Smooth muscle cell of the brain vasculature (primary cell): ENCODE measurements around the gene PPP1R9A.
A peak's percentile ranks its signal among the peaks of the same experiment; 100 is the strongest.

Source experiments
- DNase-seq: peaks from one replicate; pipeline ENCODE4 v3.0.0-alpha.2; 2012; ENCODE audit warnings: low read depth, low spot score

PPP1R9A gene

DNA sequence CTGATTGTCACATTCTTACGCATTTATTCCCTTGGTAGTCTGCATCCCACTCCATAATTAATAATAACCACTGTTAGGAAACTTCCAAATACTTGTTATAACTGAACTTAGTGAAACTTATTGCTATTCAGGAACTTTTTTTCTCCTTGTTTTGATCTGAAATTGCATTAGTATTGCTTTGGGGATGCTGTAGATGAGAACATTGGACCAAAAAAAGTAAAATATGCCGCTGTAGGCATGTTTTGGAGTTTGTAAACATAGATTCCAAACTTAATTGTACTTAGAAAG is 1.7 kb downstream of the PPP1R9A start:
- DNase-seq, result no peak

DNA sequence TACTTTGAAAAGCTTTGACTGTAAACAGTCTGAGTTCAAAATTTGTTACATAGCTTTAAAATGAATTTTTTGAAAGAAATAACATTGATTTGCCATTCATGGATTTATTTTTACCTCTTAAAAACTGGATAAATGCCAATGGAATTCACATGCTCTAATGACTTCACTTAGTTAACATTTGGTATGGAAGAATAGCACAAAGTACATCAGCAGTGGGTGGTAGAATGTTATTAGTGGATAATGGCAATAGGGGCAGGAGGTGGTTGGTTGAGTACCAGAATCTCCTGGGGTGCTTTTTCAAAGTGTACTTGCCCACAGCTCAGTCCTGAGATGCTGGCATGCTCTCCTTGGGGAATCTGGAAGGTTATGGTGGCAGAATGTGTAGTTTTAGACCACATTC is 4.7 kb downstream of the PPP1R9A start:
- no peak for DNase-seq

DNA sequence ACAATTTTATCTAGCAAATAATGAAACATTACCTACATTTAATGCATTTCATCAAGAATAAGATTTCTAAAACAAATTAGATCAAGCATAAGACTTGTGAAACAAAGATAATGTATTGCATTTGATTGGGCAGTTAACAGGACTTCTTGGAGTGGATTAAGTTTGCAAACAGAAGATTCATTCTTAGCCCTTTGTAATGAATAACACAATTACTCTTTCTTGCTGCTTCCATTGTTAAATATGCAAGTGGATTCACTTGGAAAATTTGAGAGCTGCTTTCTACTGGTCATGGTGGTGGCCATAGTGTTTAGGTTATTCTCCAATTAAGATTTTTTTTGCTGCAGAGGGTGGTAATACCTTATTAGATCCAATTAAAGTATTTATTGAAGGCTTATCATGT is 6.0 kb downstream of the PPP1R9A start:
- no peak for DNase-seq

DNA sequence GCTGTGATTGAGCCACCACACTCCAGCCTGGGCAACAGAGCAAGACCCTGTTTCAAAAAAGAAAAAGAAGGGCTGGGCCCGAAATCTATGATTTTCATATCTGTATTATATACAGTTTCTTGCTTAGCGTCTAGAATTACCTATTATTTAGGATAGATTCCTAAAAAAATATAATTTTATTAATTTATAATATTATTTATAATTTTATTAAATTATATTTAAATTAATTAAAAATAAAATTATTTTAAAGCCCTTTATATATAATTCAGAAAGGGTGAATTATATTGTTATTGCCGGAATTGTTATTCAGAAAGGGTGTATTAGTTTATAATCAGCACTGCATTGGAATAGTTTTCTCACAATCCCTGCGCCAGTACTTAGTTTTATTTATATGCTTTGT is 14.5 kb downstream of the PPP1R9A start:
- no peak for DNase-seq

DNA sequence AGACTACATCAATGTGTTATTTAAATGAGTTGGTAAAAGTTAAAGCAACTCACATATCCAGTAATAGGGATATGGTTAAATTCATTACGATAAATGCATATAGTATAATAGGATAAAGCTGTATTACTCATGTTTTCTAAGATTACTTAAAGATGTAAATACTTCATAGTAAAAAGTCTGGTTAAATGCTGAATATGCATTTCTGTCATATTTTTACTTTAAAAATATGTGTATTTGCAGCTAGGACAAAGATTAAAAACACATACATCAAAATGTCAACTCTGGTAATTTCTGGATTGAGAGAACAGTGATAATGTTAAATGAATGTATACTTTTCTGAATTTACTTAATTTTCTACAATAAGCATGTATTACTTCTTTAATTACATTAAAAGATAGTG is 15.1 kb downstream of the PPP1R9A start:
- no peak for DNase-seq

DNA sequence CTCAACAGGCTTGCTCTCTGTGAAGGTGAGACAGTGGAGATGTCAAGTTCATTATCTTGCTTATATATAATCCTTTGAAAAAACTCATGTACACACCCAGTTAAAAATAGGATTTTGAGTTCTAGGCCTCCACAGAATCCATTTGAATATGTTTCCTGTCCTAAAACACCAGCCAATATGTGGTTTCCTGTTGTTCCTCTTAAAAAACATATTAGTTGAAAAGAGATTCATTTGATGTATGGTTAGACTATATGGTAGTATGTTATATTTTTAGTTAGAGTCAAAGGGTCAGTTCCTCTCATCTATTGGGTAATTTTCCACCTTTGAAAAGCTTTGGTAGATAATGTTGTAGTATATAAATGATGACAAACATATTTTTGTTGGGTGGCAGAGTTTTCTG is 16.0 kb downstream of the PPP1R9A start:
- no peak for DNase-seq

DNA sequence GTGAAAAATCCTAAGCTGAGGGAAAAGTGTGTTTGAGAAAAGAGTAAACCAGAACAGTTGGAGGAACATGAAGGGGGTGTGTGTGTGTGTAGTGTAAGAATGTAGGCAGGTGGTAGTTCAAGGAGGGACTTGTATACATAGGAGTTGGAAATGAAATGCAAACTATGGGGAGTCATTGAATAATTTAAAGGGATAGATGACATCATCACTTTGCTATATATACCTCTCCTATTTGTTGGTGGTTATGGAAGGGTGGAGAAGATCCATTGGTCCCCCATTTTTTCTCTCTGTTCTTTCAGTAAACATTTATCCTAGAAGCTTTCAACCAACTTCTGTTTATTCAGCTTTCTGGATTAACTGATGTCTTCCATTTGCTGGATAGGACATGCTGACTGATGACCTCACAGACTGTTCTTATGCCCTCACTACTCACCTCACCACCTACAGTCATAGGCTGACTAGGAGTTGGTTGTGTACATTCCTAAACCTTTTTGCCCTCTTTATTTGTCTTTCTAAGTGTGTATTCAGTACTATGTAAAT is 20.8 kb downstream of the PPP1R9A start:
- DNase-seq, result no peak

DNA sequence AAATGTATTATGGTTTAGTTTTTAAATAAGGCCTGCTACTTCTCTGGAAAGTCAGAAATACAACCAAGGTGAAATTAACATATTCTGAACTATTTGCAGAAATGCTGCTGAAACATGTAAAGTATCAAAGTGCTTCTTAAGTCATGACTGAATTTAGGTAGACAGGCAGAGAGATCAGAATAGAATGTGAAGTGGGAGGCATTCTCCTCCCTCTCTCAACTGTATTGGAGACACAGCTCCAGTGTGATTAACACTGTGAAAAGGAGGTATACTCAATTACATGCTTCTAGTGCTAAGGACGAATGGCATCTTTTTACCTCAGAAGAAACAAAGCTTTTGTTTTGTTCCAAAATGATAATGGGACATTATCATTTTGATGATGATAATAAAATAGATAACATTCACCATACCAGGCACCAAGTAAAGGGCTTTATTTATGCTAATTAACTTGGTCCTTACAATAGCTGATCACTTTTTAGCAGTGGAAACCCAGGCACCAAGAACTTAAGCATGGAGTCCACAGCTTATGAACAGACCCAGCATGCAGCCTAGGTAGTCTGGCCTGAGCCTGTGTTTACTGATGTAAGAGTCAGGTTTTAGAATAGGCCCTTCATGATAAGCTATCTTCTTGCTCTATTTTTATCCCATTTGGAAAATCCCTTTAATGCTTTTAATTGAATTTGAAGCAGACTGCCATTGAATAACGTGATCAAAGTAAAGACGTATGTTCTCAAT is 26.0 kb downstream of the PPP1R9A start:
- DNase-seq, result no peak

DNA sequence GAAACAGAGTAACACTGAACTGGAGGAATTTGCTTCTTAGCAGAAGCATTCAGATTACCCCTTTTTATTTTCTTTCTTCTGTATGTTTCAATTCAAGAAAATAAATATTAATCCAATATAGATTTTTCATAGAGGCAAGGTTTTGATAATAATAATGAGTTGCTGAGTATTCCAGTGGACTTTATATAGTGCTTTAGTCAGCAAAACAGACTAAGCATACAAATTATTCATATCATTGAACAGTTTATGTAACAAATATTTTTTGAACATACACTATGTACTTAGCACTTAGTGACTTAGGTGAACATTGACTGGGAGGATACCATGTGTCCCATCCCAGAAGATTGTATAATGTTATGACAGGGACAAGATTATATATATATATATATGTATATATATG is 32.0 kb downstream of the PPP1R9A start:
- DNase-seq, result no peak

DNA sequence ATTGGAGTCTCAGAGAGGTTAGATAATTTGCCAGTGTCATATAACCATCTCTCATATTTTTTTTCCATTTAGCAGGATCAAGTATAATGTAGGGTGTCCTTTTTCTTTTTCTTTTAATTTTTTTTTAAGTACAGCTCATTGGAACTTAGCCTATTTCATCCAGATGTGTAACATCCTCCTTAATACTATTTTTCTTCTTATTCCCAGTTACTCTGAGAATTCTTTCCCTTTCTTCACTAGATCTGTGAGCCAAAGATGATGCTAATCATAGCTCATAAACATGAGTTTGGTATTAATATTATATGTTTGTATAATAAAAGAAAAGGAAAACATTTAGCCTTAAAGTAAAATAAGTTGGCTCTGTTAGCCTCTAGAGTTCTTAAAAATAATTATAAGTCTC is 32.8 kb downstream of the PPP1R9A start:
- DNase-seq, result no peak

DNA sequence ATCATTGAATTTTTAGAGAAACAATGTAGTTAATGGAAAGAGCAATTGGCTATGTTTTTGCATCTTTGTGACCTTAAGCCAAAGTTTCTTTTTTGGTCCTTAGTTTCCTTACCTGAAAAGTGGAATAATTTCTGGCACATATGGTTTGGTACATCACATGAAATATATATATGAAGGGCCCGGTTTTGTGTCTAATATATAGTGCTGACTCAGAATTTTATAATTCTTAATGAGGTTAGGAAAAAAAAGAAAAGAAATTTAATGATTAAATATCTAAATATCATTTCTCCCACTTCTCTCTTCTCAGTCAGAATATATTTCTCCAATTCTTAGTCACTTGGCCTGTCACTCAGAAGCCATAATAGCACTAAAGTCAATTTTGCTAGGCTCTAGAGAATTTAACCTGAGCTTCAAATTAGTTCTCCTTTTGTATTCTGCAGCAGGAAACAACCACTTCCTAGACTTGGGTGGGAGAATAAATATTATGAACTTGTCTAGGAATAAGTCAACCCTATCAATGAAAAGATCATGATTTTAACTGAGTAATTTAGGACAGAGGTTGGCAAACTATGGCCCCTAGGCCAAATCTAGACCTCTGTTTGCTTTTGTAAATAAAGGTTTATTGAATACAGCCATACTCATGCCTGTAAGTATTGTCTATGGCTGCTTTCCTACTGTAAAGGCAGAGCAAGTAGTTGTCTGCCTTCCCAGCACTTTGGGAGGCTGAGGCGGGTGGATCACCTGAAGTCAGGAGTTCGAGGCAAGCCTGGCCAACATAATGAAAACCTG is 34.6 kb downstream of the PPP1R9A start:
- no peak for DNase-seq

DNA sequence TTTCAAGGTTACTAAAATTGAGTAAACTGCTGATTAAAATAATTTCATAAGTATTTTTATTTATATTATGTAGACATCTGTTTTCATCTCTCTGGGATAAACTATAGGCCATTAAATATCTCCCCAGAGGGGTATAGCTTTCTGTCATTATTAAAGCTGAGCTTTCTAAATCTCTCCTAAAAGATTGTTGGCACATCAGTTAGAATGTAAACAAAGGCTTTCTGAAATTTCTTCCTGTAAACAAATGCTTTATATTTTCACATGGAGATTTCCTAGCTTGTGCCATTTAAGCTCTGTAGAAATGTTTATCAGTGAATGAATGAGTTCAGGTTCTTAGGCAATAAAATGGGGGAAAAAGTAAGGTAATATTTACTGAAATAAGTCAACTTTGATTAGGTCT is 35.7 kb downstream of the PPP1R9A start:
- DNase-seq, result no peak

DNA sequence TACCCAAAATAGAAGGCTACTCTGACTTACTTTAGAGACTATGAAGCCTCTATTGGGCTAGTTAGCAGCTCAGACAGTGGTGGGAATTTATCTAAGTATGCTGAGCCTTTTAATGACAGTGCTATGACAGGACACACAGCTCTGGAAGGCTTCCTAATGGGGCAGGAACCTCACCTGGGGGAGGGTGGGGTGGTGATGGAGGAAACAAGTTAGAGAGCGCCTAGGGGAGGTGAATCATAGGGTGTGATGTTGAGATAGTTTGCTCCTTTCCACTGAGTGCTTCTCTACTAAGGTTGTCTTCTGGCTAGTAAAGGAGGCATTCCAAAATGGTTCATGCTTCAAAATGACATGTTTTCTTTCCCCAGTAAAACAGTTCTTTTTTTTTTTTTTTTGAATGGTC is 42.1 kb downstream of the PPP1R9A start:
- DNase-seq, result no peak

DNA sequence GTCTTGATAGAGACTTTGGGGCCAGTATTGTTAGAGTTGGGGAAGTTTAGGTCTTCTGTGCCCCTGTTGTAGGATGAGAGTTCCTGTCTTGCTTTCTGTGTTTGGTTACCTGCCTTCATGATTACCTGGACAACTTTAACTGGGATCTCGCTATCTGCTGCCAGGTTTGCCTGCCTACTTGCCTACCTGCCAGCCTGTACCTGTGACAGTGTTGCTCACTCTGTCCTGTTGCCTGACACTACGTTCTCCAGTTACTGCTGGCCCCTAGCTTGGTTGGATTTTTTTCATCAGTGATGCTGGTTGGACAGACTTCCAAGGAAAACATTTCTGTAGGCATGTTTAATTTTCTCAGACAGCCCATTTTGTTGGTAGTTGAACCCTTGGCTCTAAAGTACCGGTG is 48.4 kb downstream of the PPP1R9A start:
- DNase-seq, result no peak

DNA sequence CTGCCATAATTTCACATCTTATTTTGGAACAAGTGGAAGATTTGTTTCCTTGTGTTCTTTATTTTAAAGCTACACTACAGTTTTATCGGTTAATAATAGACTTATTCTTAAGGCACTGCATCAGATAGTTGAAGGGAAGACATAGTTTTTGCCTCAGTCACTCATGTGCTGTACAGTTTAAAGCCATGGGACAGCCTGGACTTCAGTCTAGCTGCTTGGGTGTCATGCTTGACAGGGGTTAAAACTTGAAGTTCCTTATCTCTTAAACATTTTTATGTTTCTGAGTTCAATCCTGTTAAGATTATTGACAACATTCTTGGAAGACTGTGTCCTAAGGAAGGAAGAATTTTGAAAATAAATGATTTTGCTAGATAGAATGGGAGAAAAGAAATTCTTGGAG is 49.7 kb downstream of the PPP1R9A start:
- no peak for DNase-seq

DNA sequence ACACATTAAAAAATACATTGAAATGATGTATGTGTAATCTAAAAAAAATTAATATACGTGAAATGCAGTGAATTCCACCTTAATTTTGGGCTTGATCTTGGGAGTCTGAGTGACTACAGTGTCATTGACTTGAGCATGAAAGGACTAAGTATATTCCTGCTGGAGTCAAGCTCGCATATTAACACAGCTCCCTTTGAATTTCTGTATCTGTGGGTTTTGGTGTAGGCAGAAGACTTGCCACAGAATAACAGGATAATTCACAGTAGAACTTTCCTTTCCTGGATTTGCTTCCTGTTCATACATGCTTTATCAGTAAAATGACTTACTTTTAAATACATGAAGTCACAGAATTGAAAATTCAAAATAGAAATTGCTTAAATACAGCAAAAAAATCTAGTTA is 55.3 kb downstream of the PPP1R9A start:
- no peak for DNase-seq

DNA sequence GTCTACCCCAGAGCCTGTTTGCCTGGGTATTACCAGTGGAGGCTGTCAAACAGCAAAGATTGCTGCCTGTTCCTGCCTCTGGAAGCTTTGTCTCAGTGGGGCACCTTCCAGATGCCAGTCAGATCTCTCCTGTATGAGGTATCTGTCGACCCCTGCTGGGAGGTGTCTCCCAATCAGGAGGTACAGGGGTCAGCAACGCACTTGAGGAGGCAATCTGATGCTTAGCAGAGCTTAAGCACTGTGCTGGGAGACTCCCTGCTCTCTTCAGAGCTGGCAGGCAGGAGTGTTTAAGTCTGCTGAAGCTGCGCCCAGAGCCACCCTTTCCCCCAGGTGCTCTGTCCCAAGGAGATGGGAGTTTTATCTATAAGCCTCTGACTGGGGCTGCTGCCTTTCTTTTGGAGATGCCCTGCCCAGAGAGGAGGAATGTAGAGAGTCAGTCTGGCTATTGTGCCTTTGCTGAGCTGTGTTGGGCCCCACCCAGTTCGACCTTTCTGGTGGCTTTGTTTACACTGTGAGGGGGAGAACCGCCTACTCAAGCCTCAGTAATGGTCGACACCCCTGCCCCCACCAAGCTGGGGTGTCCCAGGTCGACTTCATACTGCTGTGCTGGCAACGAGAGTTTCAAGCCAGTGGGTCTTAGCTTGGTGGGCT is 62.2 kb downstream of the PPP1R9A start:
- DNase-seq, result no peak

DNA sequence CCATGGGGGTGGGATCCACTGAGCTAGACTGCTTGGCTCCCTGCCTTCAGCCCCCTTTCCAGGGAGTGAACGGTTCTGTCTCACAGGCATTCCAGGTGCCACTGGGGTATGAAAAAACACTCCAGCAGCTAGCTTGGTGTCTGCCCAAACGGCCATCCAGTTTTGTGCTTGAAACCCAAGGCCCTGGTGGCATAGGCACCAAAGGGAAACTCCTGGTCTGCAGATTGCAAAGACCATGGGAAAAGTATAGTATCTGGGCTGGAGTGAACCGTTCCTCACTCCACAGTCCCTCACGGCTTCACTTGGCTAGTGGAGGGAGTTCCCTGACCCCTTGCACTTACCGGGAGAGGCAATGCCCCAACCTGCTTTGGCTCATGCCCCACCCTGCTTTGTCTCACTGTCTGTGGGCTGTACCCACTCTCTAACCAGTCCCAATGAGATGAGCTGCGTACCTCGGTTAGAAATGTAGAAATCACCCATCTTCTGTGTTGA is 62.7 kb downstream of the PPP1R9A start:
- DNase-seq, result no peak

DNA sequence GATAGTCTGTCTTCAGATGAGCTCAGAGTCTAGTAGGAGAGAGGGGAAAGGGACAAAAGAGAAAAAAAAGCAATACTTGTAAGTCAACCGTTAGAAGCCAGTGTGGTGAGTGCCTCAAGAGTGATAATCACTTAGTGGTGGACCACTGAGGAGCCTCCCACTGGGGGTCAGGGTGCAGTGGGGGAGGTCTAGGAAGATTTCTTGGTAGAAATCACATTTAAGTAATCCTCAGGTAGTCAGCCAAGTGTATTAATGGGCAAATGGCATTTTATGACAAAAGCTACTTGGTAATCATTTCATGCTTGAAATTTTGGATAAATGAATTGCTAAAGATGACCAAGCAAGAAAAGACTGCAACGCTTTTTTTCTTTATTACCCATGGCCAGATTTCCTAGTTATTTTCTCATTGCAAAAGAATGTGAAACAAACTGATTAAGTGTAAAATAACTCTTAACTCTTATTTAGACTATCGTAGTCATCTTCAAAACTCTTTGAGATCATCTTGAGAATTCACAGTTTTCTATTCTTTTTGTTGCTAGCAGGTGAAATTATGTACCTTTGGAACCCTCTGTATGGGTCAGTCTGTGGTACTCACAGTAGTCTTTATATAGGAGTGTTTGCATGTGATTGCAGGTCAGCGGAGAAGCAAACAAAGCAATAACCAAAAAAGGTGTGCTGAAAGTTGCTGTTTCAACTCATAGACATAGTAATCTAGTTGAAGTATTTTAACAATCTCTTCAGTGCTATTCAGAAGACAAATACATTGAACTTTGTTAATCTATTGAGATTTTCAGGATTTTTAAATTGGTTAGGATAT is 63.9 kb downstream of the PPP1R9A start:
- no peak for DNase-seq

DNA sequence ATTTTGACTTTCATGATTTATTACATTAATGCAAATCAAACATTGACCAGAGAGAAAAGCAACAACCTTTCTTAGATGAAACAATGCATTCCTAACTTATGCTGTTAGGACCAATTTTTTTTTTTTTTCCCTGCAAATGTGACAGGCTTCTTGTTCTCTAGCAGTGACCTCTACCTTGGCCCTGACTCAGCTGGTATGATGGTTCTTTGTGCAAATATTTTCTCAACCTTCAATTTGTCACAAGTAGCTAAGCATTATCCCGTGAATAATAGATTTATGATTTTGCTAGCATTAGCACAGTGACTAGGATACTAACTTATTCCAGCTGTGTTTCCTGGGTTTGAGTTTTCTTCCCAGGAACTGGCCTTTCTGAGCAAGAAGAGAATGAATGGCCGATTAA is 64.9 kb downstream of the PPP1R9A start:
- no peak for DNase-seq

DNA sequence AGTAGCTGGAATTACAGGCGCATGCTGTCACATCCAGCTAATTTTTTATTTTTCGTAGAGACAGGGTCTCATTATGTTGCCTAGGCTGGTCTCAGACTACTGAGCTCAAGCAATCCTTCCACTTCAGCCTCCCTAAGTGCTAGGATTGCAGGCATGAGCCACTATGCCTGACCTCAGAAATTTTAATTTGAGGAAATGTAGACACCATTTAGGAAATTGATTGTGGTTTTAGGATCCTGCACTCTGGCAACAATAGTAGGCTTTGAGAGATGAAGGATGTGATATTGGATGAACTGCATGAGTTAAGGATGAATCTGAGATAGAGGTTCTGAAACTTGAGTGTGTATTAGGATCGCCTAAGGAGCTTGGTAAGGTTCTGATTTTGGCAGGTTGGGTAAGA is 66.5 kb downstream of the PPP1R9A start:
- DNase-seq, result no peak

DNA sequence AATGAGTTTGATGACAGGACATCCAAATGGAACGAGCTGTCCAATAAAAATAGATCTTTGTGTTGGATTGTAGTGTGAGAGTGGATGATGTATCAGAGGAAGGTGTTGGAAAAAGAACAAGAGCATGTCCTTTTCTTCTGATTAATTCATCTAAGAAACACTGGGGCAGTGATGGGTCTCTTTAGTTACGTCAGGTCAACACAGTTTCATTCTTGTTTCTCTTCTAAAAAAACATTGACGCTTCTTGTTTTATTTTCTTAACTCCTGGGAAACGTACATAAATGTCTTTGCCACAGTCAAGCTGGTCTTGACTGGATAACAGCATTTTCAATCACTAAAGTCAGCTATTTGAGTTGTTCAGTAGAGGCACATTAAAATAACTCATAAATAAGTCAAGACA is 67.0 kb downstream of the PPP1R9A start:
- peak; percentile 33 for DNase-seq
